GM15510 (cell line): ENCODE results near the gene GRIK3.

Experiments used
- POLR2A ChIP-seq: IDR thresholded peaks from 3 replicates; pipeline ENCODE4 v1.6.1; 2011; ENCODE audit warnings: borderline replicate concordance; ENCODE audit not compliant: insufficient read length; ENCODE audit errors: extremely low read depth

Gene GRIK3

GRCh38 chr1:36874271-36875060 lies 159.8 kb downstream of the GRIK3 start:
- no peak for TF ChIP-seq POLR2A

- TF ChIP-seq POLR2A = no peak
These were observed 161.5 kb downstream of the GRIK3 start for GRCh38 chr1:36872858-36873257.

- TF ChIP-seq POLR2A = no peak
These were observed 162.1 kb downstream of the GRIK3 start for GRCh38 chr1:36872126-36872754.

GRCh38 chr1:36871146-36871971 lies 163.0 kb downstream of the GRIK3 start:
- no peak for TF ChIP-seq POLR2A

- TF ChIP-seq POLR2A = no peak
These were observed 164.5 kb downstream of the GRIK3 start for GRCh38 chr1:36869826-36870225.

GRCh38 chr1:36869054-36869453 lies 165.3 kb downstream of the GRIK3 start:
- TF ChIP-seq POLR2A = no peak

GRCh38 chr1:36867575-36867974 lies 166.7 kb downstream of the GRIK3 start:
- TF ChIP-seq POLR2A = no peak

GRCh38 chr1:36866169-36866814 lies 168.0 kb downstream of the GRIK3 start:
- no peak for TF ChIP-seq POLR2A

- TF ChIP-seq POLR2A = no peak
These were observed 168.8 kb downstream of the GRIK3 start for GRCh38 chr1:36865602-36865900.

- TF ChIP-seq POLR2A = no peak
These were observed 169.3 kb downstream of the GRIK3 start for GRCh38 chr1:36864823-36865601.

GRCh38 chr1:36864182-36864822 lies 170.0 kb downstream of the GRIK3 start:
- no peak for TF ChIP-seq POLR2A

- TF ChIP-seq POLR2A = no peak
These were observed 170.8 kb downstream of the GRIK3 start for GRCh38 chr1:36863500-36863899.

- TF ChIP-seq POLR2A = no peak
These were observed 171.3 kb downstream of the GRIK3 start for GRCh38 chr1:36863061-36863460.

GRCh38 chr1:36861375-36861774 lies 172.9 kb downstream of the GRIK3 start:
- no peak for TF ChIP-seq POLR2A
